Activated CD4-positive, alpha-beta T cell treated with anti-CD3 and anti-CD28 coated beads, Interleukin-2, Interleukin-4, amounts not matched to agents 100 ng/mL and 50 ng/mL, durations not matched to agents 16 hours and 8 hours (primary cell): ENCODE results near the gene CENPP.

ENCODE experiments used
- DNase-seq: peaks from one replicate; pipeline ENCODE4 v3.0.0-alpha.2; 2020; ENCODE audit warnings: low spot score

CENPP gene

DNA sequence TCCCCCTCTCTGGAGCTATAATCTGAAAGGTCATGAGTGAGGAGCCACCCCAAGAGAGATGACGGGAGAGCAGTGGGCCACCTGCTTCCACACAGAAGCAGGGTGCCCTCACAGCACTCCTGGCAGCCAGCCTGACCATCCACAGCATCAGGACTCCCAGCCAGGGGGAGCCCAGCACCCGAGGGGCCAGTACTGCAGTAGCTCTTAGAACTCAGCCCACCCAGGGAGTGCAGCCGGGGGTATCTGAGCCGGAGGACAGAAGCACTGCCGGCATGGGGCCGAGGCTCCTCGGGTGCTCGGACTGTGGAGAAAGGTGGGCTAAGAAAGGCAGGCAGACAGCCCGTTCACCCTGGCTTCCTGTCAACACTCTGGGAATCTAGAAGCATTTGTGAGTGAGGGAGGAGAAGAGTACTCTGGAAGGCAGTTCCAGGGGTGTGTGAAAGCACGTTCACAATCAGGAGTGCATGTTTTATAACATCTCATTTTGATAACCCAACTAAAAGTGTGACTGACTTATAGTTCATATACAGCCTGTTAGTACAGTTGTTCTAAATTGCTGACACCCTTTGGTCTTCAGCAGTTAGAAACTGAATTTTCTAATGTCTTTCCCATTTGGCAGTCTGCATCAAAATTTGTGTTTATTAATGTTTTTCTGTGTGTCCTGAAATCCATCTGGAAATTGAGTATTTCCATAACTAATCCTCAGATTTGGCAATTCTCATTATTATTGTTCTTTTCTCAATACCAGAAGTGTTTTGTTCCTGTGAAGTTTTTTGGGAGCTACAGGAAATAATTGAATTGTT is 182.5 kb downstream of the CENPP start:
- DNase-seq = no peak

DNA sequence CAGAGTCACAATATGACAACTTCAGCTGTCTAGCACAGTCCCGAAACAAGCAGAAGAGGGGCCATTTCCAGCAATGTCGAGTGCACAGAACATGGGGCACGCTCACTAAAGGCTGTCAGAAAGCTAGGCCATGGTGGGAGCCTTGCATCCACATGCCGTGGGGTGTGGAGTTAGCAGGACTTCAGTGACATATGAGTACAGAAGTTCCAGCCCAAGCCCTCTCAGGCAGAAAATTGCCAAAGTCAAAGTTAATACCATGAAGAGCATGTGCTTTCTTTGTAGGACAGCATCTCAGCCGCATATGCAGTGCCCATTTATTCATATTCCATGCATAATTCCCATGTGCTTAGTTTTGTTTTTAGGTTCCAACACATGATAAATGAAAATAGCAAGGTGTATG is 183.3 kb downstream of the CENPP start:
- no peak for DNase-seq

DNA sequence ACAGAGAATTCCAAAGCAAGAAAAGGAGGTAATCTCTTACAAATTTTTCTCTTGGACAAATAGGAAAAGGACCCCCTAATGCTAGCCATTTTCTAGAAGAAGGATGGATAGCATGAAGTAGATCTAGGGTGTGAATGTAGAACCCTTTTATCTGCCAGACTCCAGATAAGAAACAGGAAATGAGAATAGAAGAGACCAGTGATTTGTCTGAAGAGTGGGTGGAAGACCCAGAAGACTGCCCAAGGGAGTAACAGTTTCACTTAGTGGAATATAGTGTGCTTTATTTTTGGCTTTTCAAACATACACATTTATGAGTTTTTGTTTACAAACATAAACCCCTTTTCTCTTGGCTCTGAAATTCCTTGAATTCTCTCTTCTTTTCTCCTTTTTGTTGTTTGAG is 185.0 kb downstream of the CENPP start:
- no peak for DNase-seq

DNA sequence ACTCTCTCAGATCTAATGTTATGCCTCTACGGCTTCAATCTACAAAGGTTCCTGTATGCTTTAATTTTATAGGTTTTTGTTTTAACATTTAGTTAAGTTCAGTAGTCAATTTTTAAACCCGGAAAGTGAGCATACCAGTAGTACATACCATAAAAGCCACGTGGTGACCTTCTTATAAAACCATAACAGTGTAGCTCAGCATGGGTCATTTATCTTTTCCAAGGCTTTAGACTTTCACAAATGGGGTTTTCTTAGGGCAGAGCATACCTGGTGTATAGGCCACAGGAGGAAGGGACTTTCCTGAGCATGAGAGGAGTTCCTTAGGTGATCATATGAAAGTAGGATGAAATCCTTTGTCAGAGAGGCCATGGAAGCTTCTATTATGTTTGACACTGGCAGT is 186.9 kb downstream of the CENPP start:
- DNase-seq = no peak

DNA sequence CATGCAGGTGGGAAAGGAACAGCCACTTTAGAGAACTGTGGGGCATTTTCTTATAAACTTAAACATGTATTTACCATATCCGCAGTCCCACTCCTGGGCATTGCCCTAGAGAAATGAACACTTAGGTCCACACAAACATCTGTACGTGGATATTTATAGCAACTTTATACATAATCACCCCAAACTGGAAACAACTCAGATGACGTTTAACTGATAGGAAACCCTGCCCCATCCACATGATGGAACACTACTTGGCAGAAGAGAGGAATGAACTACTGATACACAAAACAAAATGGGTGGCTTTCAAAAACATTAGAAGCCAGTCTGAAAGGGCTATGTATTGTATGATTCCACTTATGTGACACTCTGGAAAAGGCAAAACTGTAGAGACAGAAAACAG is 187.6 kb downstream of the CENPP start:
- DNase-seq = no peak

DNA sequence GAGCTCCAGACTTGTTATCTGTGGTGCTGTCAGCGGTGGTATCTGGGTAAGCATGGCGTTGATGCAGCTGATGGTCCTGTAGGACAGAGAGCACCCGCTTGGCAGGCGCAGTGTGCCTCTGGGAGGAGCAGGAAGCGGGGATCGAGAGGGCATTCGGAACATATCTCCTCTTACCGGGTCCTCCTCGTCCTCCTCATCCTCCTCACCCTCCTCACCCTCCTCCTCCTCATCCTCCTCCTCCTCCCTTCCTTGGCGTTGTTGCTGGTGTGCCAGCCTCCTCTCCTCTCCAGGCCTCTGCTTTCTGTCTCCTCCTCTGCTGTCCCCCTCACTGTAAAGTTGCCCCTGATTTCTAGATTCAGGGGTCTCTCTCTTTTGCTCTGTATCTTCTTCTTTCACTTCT is 188.9 kb downstream of the CENPP start:
- no peak for DNase-seq

DNA sequence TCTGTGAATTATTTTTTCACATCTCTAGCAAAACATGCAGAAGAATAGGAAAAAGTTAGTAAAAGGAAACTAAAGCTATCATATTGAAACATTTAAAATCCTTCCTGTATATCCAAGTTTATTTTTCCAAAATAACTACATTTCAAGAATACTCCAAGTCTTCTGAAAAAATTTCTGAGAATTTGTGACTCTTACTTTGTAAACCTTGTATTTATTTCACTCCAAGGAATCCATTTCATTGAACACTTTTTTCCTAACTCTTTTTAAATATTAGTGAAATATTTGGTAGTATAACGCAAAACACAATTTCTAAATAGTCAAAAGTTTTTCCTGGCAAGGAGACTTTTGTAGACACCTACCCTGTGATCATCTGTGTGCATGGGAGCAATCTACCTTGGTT is 190.8 kb downstream of the CENPP start:
- DNase-seq = no peak

DNA sequence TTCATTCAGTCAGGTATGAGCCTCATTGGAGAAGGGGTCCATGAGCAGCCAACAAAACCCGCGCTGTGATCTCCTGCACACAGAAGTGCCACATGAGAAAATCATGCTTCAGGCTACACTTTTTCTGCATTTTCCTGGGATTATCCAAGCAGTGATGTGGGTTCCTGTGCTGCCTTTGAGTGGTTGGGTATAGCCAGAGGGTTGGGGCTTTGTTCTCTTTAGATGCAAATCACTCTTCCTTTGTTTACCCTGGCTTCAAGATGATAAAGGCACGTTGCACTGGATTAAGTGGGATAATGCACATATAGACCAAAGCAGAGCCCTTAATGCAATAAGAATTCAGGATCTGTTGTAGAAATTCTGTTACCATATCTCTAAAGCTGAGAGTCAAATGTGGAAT is 191.3 kb downstream of the CENPP start:
- DNase-seq = no peak

DNA sequence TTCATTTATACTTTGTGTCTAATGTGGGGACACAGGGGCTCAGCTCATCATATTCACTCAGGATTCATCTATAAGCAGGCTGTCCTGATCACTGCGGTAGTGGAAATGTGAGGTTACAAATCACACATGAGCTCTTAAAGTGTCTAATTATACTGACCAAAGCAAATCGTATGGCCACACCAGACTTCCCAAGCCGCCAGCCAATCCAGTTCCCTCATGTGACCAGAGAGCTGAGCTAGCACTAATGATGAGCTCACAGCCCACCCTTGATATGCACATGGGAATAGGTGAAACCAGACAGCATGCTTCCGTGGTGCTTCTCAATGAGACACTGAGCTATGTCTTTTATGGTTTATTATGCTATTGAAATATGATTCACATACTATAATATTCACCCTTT is 192.4 kb downstream of the CENPP start:
- DNase-seq = no peak

DNA sequence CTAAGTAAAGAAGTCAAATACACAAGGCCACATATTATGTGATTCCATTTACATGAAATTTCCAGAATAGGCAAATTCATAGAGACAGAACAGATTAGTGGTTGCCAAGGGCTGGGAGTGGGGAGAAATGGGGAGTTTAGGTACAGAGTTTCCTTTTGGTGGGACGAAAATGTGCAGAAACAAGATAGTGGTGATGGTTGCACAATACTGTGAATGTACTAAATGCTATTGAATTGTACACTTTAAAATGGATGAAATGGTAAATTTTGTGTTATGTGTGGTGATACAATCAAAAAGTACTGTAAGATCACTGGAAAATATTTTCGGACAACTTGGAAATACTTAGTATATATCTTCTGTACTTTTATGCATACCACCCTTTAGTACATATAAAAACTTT is 195.1 kb downstream of the CENPP start:
- no peak for DNase-seq

DNA sequence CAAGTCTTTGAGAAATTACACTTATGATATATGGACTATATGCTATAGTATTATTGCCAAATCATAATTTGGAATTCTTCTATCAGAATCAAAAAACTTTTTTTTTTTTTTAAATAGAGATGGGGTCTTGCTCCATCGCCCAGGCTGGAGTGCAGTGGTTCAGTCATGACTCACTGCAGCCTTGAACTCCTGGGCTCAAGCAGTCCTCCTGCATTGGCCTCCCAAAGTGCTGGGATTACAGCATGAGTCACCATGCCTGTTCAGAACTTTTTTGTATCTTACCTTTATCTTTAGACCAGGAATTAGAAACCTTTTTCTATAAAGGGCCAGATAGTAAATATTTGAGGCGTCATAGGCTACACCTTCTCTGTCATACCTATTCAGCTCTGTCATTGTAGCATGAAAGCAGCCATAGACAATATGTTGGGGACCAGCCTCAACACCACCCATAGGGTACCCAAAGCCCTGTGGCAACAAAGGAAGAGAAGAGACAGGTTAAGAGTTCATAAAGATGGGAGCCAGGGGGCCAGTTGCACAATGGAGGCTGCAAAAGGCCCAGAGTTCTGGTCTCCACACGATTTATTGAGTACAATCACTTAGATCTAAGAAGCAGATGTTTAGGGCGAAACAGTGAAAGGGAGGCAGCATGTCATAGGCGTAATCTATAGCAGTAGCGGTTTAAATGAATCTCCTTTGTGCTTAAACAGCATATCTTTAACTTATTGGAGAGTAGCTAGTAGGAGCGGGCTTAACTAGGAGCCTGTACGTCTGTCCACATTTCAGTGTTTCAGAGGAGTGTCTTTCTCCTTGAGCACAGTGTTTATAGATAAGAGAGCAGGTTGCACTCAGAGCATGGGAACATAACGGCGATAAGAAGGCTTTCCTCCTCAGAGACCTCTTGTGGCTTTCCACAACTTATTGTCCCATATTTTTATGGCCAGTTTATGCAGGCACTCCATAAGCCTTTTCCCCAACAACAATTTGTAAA is 197.5 kb downstream of the CENPP start:
- no peak for DNase-seq

DNA sequence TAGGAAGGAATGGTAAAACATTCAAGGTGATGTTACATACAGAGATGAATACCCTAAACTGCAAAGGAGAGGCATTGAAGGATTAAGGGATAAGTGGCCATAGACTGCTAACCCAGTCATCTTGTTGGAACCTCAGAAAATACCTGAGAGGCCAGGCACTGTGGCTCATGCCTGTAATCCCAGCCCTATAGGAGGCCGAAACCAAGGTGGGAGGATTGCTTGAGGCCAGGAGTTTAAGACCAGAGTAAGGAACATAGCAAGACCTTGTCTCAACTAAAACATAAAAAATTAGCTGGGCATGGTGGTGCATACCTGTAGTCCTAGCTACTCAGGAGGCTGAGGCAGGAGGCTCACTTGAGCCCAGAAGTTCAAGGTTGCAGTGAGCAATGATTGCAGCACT is 199.1 kb downstream of the CENPP start:
- no peak for DNase-seq

DNA sequence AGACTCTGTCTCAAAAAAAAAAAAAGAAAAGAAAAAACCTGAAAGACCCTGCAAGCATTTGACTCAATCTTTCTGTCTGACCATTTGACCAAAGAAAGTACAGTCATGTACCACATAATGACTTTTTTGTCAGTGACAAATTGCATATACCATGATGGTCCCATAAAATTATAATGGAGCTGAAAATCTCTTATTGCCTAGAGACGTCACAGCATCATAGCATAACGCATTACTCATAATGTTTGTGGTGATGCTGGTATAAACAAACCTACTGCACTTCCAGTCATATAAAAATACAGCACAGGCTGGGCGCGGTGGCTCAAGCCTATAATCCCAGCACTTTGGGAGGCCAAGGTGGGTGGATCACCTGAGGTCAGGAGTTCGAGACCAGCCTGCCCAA is 199.6 kb downstream of the CENPP start:
- no peak for DNase-seq

DNA sequence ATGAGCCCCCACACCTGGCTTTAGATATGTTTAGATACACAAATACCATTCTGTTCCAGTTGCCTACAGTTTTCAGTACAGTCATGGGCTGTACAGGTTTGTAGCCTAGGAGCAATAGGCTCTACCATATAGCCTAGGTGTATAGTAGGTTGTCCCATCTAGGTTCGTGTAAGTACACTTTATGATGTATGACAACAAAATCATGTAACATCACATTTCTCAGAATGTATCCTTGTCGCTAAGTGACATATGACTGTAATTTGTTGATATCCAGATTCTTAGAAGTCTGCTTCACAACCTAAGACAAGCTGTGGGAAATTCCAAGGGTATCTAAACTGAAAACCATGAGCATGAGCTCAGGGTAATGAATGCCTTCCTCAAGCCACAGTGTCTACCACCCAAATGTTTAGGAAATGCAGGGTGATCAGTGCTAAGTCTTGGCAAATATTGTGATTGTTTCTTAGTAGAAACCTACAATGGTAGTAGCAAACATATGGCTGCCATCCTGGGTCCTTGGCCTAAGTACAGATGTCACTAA is 201.6 kb downstream of the CENPP start:
- DNase-seq = peak; percentile 18

DNA sequence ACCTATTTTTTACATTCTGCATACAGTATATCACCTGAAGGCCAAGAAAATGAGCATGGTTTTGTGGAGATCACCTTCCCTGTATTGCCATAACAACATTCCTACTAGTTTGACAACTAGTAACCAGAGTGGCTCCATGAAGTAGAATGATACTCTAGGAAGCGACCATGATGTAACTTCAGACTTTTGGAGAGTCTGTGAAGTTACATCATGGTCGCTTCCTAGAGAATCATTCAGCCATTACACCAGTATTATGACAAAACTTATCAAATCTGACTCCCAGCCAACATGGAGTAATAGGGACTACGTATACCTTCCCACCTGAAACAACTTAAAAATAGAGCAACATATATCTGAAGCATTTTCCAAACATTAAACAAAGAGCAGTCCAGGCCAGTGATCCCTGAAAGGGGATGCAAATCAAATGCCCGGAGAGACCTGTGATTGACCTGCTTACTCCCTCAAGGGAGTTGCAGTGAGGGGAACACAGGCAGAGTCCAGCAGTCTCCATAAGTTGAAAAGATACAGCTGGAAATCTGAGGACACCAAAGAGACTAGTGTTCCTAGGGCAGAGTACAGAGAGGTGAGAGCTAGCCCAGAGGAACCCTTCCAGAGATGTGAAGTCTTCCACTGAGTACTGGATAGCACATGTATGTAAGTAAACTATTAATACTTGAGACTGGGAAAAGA is 202.2 kb downstream of the CENPP start:
- no peak for DNase-seq

DNA sequence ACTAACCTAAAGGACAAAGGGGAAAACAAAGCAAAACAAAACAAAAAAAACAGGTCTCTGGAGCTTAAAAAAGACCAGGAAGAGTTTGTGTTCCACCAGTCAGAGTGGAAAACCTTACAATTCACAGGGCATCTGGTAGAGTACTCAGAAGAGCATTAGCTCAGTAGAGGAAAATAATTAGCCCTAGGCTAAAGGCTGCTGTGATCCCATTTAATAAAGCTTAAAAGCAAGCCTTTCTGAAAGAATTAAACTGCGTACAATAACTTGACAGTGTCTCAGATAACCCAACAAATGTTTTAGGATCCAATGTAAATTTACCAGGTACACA is 202.7 kb downstream of the CENPP start:
- no peak for DNase-seq

DNA sequence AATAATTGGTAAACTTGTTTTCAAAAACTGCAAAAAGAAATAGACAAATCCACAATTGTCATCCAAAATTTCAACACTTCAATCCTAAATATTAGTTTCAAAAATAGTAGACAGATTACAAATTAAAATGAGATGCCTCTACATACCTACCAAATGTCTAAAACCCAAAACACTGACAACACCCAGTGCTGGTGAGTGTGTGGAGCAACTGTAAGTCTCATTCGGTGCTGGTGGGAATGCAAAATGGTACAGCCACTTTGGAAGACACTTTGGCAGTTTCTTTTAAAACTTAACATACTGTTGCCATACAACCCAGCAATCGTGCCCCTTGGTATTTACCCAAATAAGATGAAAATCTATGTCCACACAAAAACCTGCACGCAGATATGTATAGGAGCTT is 203.4 kb downstream of the CENPP start:
- DNase-seq = no peak

DNA sequence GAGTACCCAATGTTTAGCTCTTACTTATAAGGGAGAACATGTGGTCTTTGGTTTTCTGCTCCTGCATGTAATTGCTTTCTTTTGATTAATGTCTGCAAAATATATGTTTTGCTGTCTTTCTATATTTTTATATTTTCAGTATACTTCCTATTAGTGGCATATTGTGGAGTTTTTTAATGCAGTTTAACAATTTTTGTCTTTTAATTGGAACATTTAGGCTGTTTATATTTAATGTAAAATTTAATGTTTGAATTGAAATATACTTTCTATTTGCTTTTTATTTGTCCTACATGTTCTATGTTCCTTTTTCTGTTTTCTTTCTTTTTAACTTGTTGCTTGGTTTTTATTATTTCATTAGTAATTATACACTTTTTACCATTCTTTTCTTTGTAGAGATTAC is 205.1 kb downstream of the CENPP start:
- DNase-seq = no peak

DNA sequence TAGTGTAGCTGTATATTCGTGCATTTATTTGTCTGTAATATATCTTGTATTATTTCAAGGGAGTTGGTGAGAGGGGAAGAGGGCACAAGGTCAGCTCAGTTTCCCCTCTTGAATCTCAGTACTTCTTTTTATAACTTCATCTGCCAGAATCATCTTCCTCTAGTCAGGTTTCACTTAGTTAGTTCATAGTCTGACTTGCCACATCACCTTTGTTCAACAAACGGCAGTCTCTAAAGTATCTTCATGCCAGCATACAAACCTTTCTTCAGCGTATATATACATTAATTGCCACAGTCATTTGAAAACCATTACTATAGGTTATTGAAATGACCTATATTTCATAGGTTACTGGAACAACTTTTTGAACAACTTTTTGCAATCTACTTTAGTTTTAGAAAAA is 208.5 kb downstream of the CENPP start:
- no peak for DNase-seq

DNA sequence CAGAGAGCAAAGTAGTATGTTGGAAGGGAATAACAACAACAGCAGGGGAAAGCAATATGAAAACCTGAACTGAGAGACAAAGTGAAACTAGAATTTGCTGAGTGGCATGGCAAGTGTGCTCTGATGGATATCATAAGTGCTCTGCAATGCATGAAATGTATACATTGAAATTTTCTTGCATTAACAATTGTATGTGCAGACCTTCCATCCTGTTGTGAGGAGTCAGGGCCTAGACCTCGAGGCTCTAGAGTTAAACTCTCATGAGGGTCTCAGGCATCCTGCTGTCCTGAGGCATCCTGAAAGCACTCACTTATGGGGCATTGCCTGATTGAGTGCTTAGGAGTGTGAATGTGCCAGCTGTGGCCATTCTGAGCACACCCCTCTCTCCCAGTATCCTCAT is 208.9 kb downstream of the CENPP start:
- peak; percentile 1 for DNase-seq

DNA sequence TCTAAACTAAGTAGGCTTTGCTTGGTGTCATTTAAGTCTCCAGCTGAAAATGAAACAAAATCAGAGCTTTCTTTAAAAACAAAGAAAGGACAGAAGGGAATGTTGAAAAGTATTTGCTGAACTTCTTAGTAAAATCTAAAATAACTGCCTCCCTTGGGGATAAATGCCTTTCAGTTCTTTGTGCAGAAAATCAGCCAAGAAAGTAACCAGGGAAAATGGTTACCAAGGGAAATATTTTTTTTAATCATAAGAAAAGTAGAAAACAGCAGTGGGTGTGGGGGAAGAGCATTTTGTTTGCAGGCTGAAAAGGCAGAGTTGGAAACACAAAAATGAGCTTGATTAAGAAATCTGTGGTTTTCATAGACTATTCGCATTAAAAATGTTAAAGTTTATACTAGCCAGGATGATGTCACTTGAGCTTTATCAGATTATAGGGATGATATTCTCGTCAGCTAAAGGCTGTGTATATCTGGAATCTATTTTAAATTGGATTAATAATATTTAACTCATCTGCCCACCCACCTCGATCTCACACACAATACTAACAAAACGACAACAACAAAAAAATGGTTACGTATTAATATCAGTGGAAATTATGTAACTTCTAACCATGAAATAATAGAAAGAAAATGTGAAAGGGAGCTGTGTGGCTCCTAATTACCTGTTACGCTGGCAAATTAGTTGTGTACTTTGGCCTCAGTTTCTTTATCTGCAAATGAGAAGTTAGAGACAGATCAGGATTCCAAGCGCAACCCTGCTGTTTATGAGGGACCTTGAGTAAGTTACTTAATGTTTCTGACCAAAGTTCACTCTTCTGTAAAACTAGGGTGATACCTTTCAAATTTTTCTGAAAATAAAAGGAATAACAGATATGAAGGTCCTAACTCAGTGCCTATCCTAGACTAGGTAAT is 210.4 kb downstream of the CENPP start, which contains the start of gene ECM2:
ECM2 (minus strand) TSS at position 51 of the 911 bp plus-strand sequence. CDS start 13,124 bp downstream, outside the sequence.
- DNase-seq = no peak
